ENCODE results near the gene PELI1. TPM values are rescaled to one million over a fixed set of nuclear protein-coding genes. Genes with fewer than 3 reads are reported as not detected.

The PELI1 gene
- total RNA-seq, 2 experiments from 2014 or later = 38.4 to 42.9 TPM

DNA sequence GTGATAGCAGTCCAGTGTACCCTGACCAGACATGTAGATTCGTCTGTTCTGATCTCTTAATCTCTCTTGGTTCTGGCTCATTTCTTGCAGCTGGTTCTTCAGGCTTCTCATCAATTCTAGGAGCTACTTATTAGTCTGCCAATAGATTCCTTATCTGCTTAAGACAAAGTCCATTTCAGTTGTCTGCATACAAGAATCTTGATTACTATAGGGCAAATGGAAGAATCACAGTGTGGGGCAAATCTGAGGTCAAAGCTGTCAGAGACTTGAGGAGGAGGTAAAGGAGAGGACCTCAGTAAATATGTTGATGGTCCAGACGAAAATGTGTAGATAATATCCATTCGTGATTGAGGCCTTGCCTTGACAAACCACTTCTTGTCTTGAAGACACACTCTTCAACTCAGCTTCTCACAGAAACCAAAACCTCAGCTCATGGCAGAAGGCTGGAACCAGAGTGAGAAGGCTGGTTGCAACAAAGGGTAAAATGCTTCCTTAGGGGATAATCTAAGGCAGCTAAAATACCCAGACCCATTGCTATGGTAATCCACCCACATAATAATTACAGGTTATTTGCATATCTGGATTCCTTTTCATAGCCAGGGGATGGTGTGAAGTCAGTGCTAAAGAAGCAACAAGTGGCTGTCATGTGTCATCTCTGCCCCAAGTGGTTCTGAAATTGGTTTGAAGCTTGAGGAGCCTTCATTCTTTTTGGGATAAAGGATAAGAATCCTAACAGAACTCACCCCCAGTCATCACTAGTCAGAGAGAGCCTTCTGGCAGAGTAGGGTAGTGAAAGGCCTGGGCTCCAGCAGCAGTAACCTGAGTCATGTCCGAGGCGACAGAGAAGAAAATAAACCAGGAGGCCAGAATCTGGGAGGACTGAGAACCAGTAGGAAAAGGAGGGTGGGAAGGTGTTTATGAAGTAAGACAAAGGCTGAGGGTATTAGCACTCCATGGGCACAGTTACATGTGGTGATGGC lies 29.2 kb upstream of the PELI1 start:
- no peak overlapping the region for H3K4me3 Mint-ChIP-seq
- CTCF ChIA-PET = interaction anchor here (0.9 to 1.5 kb wide), 2 partner anchors 155 to 158 kb away, joined by 3 to 4 read pairs; no protein-coding TSS in a partner anchor
- POLR2A ChIA-PET = no interaction called here
- no peak for DNase-seq
- no peaks in the 10 kb centered on the region for H3K9me3 Mint-ChIP-seq
- no peaks in the 10 kb centered on the region for H3K4me1 Mint-ChIP-seq (ENCODE audit: low read depth)
- no peak overlapping the region for H3K27ac Mint-ChIP-seq
- no peaks in the 10 kb centered on the region for H3K27me3 Mint-ChIP-seq
- intact Hi-C loops (cut with micrococcal nuclease) = no loop called here
- H3K36me3 Mint-ChIP-seq = no peaks in the 10 kb centered on the region

DNA sequence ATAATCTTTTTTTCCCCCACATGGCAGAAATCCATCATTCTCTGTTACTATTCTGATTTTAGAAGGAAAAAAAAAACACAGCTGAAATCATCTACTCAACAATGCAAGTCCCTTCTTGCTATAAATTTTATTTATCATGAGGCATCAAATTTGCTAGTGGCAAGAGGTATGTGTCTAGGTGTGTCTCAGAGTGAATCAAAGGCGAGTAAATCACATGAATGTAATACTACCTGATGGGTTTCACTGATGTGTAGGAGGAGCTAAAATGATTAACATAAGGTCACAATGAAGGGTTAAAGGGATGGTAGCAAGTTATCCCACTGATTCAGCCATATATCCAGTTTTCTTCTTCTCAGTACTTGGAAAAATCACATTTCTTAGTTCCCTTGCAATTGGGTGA lies 24.5 kb upstream of the PELI1 start:
- no peaks in the 10 kb centered on the region for H3K4me1 Mint-ChIP-seq (ENCODE audit: low read depth)
- H3K27ac Mint-ChIP-seq = no peak overlapping the region
- no peaks in the 10 kb centered on the region for H3K27me3 Mint-ChIP-seq
- no peak overlapping the region for H3K4me3 Mint-ChIP-seq
- POLR2A ChIA-PET = interaction anchor here (2.9 kb wide), 1 partner anchor 46 kb away, joined by 12 read pairs; no protein-coding TSS in a partner anchor
- intact Hi-C loops (cut with micrococcal nuclease) = no loop called here
- no peaks in the 10 kb centered on the region for H3K36me3 Mint-ChIP-seq
- no peaks in the 10 kb centered on the region for H3K9me3 Mint-ChIP-seq
- CTCF ChIA-PET = interaction anchor here (0.6 to 1.0 kb wide), 2 partner anchors 35 to 143 kb away, joined by 3 read pairs; no protein-coding TSS in a partner anchor
- no peak for DNase-seq

- Mint-ChIP-seq H3K36me3 (no peaks in the 10 kb centered on the region), H3K9me3 (no peaks in the 10 kb centered on the region), H3K4me3 (no peak overlapping the region), H3K4me1 (ENCODE audit: low read depth) (no peaks in the 10 kb centered on the region), H3K27ac (no peak overlapping the region), H3K27me3 (no peaks in the 10 kb centered on the region)
- DNase-seq = no peak
- CTCF ChIA-PET = interaction anchor here (0.6 to 1.0 kb wide), 2 partner anchors 36 to 143 kb away, joined by 3 read pairs; no protein-coding TSS in a partner anchor
- POLR2A ChIA-PET = interaction anchor here (2.9 kb wide), 1 partner anchor 46 kb away, joined by 12 read pairs; no protein-coding TSS in a partner anchor
- intact Hi-C loops (cut with micrococcal nuclease) = no loop called here
Measured at GRCh38 chr2:64168201-64168600, 24.0 kb upstream of the PELI1 start.

DNA sequence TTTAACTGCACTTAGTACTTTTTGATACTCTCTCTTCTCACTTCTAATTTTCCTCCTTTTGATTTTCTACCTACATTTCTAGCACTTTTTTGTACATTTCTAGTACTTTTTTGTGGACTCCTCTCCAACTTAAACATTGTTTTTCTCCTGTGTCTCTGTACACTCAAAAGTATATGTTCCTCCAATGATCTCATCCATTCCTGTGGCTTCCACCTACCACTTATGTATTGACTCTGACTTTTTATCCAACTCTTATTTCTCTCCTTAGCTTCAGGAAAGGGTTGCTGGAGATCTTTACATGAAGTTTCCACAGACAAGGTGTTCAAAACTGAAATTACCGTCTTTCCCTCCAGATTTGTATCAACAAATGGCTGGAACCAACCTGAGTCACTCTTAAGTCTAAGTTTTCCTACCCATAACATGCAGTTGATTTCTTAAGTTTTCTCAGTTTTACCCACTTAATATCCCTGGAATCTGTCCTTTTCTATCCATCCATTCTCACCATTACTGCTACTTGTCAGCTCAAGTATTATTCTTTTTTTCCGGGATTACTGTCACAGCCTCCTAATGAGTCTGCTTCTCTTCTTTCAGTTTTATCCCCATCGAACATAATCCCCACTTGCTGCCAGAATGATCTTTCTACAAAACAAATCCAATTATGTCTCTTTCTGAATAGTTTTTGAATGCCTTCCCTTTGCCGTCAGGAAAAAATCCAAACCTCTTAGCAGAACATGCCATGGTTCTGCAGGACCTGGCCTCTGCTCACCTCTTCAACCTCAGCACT lies 22.6 kb upstream of the PELI1 start:
- H3K4me1 Mint-ChIP-seq (ENCODE audit: low read depth) = no peaks in the 10 kb centered on the region
- no peaks in the 10 kb centered on the region for H3K36me3 Mint-ChIP-seq
- H3K27me3 Mint-ChIP-seq = no peaks in the 10 kb centered on the region
- H3K9me3 Mint-ChIP-seq = no peaks in the 10 kb centered on the region
- H3K4me3 Mint-ChIP-seq = no peak overlapping the region
- no peak for DNase-seq
- ChIA-PET POLR2A (interaction anchor here (2.9 kb wide), 1 partner anchor 48 kb away, joined by 12 read pairs; no protein-coding TSS in a partner anchor), CTCF (interaction anchor here (0.7 kb wide), 1 partner anchor 129 kb away, joined by 3 read pairs; no protein-coding TSS in a partner anchor)
- intact Hi-C loops (cut with micrococcal nuclease) = loop anchor here (1.0 to 2.0 kb wide), 4 partner anchors 23 to 66 kb away; partner anchors contain the start of gene PELI1
- no peak overlapping the region for H3K27ac Mint-ChIP-seq

DNA sequence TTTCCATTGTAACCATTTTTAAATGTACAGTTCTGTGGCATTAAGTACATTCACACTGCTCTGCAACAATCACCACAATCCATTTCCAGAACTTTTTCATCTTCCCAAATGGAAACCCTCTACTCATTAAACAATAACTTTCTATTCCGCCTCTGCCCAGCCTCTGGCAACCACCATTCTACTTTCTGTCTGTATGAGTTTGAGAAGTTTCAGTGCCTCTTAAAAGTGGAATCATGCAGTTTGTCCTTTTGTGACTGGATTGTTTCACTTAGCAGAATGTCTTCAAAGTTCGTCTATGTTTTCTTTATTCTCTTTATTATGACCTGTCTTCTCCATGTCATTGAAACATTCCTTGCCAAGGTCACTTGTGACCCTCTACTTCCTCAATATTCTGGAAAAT lies 22.0 kb upstream of the PELI1 start:
- ChIA-PET CTCF (no interaction called here), POLR2A (interaction anchor here (2.9 kb wide), 1 partner anchor 48 kb away, joined by 12 read pairs; no protein-coding TSS in a partner anchor)
- intact Hi-C loops (cut with micrococcal nuclease) = loop anchor here (1.0 to 2.0 kb wide), 4 partner anchors 22 to 65 kb away; partner anchors contain the start of gene PELI1
- no peak overlapping the region for H3K27ac Mint-ChIP-seq
- H3K4me1 Mint-ChIP-seq (ENCODE audit: low read depth) = no peaks in the 10 kb centered on the region
- H3K9me3 Mint-ChIP-seq = no peaks in the 10 kb centered on the region
- H3K27me3 Mint-ChIP-seq = no peaks in the 10 kb centered on the region
- no peak overlapping the region for H3K4me3 Mint-ChIP-seq
- peak; percentile 39 for DNase-seq
- no peaks in the 10 kb centered on the region for H3K36me3 Mint-ChIP-seq

- no peaks in the 10 kb centered on the region for H3K36me3 Mint-ChIP-seq
- no peak overlapping the region for H3K27ac Mint-ChIP-seq
- intact Hi-C loops (cut with micrococcal nuclease) = loop anchor here (1.0 to 2.0 kb wide), 4 partner anchors 21 to 64 kb away; partner anchors contain the start of gene PELI1
- no peaks in the 10 kb centered on the region for H3K9me3 Mint-ChIP-seq
- no peaks in the 10 kb centered on the region for H3K4me1 Mint-ChIP-seq (ENCODE audit: low read depth)
- DNase-seq = no peak
- H3K4me3 Mint-ChIP-seq = no peak overlapping the region
- CTCF ChIA-PET = no interaction called here
- POLR2A ChIA-PET = no interaction called here
- no peaks in the 10 kb centered on the region for H3K27me3 Mint-ChIP-seq
Measured at GRCh38 chr2:64165706-64166105, 21.5 kb upstream of the PELI1 start.

DNA sequence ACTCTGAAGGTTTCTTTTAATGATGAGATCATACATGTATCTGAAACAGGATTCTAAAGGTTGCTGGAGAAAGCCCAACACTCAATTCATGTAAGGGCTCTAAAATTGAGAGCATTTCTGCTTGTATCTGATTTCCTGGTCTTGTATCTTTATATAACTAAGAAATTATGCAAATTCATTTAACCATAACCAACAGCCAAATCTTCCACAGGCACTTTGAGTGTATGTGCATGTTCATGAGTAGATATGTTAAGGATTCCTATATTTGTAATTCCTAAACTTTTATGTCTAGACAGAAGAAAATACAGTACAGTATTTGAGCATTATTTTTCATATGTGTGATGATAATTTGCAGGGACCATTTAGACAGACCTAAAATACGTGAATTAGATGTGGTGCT lies 20.4 kb upstream of the PELI1 start:
- Mint-ChIP-seq H3K4me1 (ENCODE audit: low read depth) (no peaks in the 10 kb centered on the region), H3K27me3 (no peaks in the 10 kb centered on the region), H3K36me3 (no peaks in the 10 kb centered on the region), H3K27ac (no peak overlapping the region), H3K9me3 (no peaks in the 10 kb centered on the region), H3K4me3 (no peak overlapping the region)
- no peak for DNase-seq
- ChIA-PET CTCF (no interaction called here), POLR2A (no interaction called here)
- intact Hi-C loops (cut with micrococcal nuclease) = no loop called here

DNA sequence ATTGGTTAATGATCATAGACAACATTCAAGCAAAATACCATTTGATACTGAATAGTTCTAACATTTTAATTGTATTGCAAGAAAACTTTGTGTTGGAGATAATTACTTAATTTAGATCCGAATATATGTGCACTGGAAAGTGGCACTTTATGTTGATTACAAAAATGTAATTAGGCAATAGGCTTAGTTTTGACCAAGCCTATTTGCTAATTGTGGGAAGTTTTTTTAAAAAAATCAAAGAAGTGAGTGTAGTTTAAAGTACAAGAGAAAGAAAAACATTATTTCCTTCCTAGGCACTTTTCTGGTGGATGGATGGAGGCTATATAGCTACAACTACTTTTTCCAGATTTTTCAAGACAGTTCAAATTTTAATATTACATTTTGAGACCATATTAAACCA lies 18.3 kb upstream of the PELI1 start:
- Mint-ChIP-seq H3K9me3 (no peaks in the 10 kb centered on the region), H3K36me3 (no peaks in the 10 kb centered on the region), H3K27me3 (no peaks in the 10 kb centered on the region), H3K4me3 (no peak overlapping the region), H3K4me1 (ENCODE audit: low read depth) (no peaks in the 10 kb centered on the region), H3K27ac (no peak overlapping the region)
- POLR2A ChIA-PET = no interaction called here
- no peak for DNase-seq
- CTCF ChIA-PET = interaction anchor here (1.0 kb wide), 1 partner anchor 168 kb away, joined by 3 read pairs; no protein-coding TSS in a partner anchor
- intact Hi-C loops (cut with micrococcal nuclease) = no loop called here

DNA sequence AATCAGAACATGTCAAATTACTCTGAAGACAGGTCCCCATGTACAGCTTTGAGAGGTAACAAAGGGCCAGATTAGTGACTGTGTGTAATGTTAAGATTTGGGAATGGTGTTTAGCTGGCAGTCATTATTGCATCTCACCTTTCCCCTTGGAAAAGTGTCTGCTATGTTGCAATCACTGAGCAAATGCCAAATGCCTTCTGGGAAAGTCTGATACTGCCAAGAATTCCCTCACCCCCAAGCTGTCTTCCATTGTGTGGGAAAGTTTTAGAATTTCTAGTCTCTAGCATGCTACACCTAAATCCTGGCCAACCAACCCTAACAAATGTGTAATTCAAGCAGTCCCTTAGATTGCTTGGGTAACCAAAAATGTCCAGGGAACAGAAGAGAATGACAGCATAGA lies 13.6 kb upstream of the PELI1 start:
- Mint-ChIP-seq H3K9me3 (no peaks in the 10 kb centered on the region), H3K4me3 (no peak overlapping the region), H3K36me3 (no peaks in the 10 kb centered on the region), H3K27ac (no peak overlapping the region), H3K27me3 (peaks cover 2% of the 10 kb centered on the region), H3K4me1 (ENCODE audit: low read depth) (no peaks in the 10 kb centered on the region)
- ChIA-PET POLR2A (no interaction called here), CTCF (no interaction called here)
- intact Hi-C loops (cut with micrococcal nuclease) = no loop called here
- DNase-seq = no peak

- ChIA-PET CTCF (interaction anchor here (2.0 kb wide), 1 partner anchor 174 kb away, joined by 6 read pairs; no protein-coding TSS in a partner anchor), POLR2A (no interaction called here)
- intact Hi-C loops (cut with micrococcal nuclease) = no loop called here
- Mint-ChIP-seq H3K4me1 (ENCODE audit: low read depth) (no peaks in the 10 kb centered on the region), H3K27ac (no peak overlapping the region), H3K9me3 (no peaks in the 10 kb centered on the region), H3K36me3 (no peaks in the 10 kb centered on the region), H3K4me3 (no peak overlapping the region), H3K27me3 (peaks cover 2% of the 10 kb centered on the region)
- DNase-seq = no peak
Measured at GRCh38 chr2:64153811-64154210, 9.6 kb upstream of the PELI1 start.

GRCh38 chr2:64151476-64151875 lies 7.3 kb upstream of the PELI1 start:
- ChIA-PET CTCF (no interaction called here), POLR2A (no interaction called here)
- H3K4me3 Mint-ChIP-seq = no peak overlapping the region
- H3K9me3 Mint-ChIP-seq = no peaks in the 10 kb centered on the region
- no peaks in the 10 kb centered on the region for H3K36me3 Mint-ChIP-seq
- intact Hi-C loops (cut with micrococcal nuclease) = no loop called here
- no peak for DNase-seq
- H3K4me1 Mint-ChIP-seq (ENCODE audit: low read depth) = no peaks in the 10 kb centered on the region
- H3K27ac Mint-ChIP-seq = no peak overlapping the region
- H3K27me3 Mint-ChIP-seq = peaks cover 2% of the 10 kb centered on the region

DNA sequence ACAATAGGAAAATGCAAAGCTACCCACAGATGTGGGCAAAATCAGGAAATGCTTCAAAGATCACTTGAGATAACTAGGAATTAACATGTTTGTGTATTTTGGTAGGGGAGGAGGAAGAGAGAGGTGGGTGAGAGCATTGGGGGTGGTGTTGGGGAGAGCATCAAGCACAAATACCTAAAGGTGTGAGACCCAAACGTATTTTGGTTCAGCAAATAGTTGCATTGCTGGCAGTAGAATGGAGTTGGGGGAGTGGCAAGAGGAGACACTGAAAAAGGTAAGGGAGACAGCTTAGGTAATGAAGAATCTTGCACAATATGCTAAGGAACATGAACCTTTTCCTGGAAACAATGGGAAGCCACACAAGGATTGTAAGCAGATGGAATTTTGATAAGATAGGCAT lies 1.5 kb upstream of the PELI1 start:
- Mint-ChIP-seq H3K4me1 (ENCODE audit: low read depth) (peaks cover 11% of the 10 kb centered on the region), H3K27ac (no peak overlapping the region), H3K36me3 (peaks cover 18% of the 10 kb centered on the region), H3K27me3 (no peaks in the 10 kb centered on the region), H3K9me3 (no peaks in the 10 kb centered on the region), H3K4me3 (no peak overlapping the region)
- intact Hi-C loops (cut with micrococcal nuclease) = loop anchor here (2.0 kb wide), 1 partner anchor 557 kb away; the partner anchor contains the start of genes MDH1 and WDPCP
- CTCF ChIA-PET = interaction anchor here (1.0 to 2.0 kb wide), 2 partner anchors 182 to 185 kb away, joined by 3 to 8 read pairs; no protein-coding TSS in a partner anchor
- no peak for DNase-seq
- POLR2A ChIA-PET = interaction anchor here (1.1 to 1.6 kb wide), 2 partner anchors 34 to 69 kb away, joined by 3 to 7 read pairs; no protein-coding TSS in a partner anchor

All from activated CD4-positive, alpha-beta memory T cell treated with anti-CD3 and anti-CD28 coated beads for 36 hours (primary cell).